ENCODE data around the gene GAB2.
"Not testable (repeated sequence)": the region's sequence is repeated elsewhere in the genome, so short reads cannot be mapped to it uniquely, and the experiment has no call there.

The GAB2 gene

DNA sequence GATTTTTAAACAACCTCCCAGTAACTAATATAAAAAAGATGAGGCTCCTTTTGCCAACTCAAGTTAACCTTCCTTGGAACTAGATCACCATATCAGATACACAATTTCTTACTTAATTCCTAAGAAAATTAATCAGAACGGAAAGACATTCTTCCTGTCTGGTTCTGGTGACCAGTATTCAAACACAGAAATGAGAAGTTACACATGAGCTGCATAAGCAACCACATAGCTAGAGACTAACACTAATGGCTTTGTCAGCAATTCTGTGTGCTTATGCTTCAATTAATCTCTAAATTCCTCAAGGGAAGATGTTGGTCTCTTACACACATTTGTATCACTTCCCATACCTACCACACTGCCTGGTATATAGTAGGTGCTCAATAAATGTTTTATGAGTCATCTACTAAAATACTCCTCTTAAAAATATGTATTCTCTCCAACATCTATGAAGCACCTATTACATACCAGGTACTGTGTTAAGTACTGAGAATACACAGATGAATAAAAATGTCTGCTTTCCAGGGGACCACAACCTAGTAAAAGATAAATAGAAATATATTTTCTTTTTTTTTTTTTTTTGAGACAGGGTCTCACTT is 54.5 kb downstream of the GAB2 start:
- TF ChIP-seq, protein P1, sequence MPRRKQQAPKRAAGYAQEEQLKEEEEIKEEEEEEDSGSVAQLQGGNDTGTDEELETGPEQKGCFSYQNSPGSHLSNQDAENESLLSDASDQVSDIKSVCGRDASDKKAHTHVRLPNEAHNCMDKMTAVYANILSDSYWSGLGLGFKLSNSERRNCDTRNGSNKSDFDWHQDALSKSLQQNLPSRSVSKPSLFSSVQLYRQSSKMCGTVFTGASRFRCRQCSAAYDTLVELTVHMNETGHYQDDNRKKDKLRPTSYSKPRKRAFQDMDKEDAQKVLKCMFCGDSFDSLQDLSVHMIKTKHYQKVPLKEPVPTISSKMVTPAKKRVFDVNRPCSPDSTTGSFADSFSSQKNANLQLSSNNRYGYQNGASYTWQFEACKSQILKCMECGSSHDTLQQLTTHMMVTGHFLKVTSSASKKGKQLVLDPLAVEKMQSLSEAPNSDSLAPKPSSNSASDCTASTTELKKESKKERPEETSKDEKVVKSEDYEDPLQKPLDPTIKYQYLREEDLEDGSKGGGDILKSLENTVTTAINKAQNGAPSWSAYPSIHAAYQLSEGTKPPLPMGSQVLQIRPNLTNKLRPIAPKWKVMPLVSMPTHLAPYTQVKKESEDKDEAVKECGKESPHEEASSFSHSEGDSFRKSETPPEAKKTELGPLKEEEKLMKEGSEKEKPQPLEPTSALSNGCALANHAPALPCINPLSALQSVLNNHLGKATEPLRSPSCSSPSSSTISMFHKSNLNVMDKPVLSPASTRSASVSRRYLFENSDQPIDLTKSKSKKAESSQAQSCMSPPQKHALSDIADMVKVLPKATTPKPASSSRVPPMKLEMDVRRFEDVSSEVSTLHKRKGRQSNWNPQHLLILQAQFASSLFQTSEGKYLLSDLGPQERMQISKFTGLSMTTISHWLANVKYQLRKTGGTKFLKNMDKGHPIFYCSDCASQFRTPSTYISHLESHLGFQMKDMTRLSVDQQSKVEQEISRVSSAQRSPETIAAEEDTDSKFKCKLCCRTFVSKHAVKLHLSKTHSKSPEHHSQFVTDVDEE (CRISPR knock-in tag; IDR thresholded peaks at IDR 0.05): no peak
- TF ChIP-seq TCF4 (CRISPR knock-in tag; IDR thresholded peaks at IDR 0.05; ENCODE audit: borderline replicate concordance) (no peak), ARNTL (CRISPR knock-in tag; IDR thresholded peaks at IDR 0.05; ENCODE audit: borderline replicate concordance, low read depth) (no peak), ZNF565 (CRISPR knock-in tag; conservative IDR thresholded peaks at IDR 0.05; ENCODE audit: low read depth) (no peak), ZNF8 (CRISPR knock-in tag; IDR thresholded peaks at IDR 0.05) (no peak), ISL1 (CRISPR knock-in tag; IDR thresholded peaks at IDR 0.05) (no peak), BACH2 (CRISPR knock-in tag; IDR thresholded peaks at IDR 0.05; ENCODE audit: borderline replicate concordance) (no peak), ZFP30 (CRISPR knock-in tag; IDR thresholded peaks at IDR 0.05) (no peak)
- TF ChIP-seq, protein P2, sequence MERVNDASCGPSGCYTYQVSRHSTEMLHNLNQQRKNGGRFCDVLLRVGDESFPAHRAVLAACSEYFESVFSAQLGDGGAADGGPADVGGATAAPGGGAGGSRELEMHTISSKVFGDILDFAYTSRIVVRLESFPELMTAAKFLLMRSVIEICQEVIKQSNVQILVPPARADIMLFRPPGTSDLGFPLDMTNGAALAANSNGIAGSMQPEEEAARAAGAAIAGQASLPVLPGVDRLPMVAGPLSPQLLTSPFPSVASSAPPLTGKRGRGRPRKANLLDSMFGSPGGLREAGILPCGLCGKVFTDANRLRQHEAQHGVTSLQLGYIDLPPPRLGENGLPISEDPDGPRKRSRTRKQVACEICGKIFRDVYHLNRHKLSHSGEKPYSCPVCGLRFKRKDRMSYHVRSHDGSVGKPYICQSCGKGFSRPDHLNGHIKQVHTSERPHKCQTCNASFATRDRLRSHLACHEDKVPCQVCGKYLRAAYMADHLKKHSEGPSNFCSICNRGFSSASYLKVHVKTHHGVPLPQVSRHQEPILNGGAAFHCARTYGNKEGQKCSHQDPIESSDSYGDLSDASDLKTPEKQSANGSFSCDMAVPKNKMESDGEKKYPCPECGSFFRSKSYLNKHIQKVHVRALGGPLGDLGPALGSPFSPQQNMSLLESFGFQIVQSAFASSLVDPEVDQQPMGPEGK (CRISPR knock-in tag; IDR thresholded peaks at IDR 0.05; ENCODE audit: borderline replicate concordance): no peak
- TF ChIP-seq, protein P3, sequence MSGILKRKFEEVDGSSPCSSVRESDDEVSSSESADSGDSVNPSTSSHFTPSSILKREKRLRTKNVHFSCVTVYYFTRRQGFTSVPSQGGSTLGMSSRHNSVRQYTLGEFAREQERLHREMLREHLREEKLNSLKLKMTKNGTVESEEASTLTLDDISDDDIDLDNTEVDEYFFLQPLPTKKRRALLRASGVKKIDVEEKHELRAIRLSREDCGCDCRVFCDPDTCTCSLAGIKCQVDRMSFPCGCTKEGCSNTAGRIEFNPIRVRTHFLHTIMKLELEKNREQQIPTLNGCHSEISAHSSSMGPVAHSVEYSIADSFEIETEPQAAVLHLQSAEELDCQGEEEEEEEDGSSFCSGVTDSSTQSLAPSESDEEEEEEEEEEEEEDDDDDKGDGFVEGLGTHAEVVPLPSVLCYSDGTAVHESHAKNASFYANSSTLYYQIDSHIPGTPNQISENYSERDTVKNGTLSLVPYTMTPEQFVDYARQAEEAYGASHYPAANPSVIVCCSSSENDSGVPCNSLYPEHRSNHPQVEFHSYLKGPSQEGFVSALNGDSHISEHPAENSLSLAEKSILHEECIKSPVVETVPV (CRISPR knock-in tag; IDR thresholded peaks at IDR 0.05): no peak
- no peak for ATAC-seq

DNA sequence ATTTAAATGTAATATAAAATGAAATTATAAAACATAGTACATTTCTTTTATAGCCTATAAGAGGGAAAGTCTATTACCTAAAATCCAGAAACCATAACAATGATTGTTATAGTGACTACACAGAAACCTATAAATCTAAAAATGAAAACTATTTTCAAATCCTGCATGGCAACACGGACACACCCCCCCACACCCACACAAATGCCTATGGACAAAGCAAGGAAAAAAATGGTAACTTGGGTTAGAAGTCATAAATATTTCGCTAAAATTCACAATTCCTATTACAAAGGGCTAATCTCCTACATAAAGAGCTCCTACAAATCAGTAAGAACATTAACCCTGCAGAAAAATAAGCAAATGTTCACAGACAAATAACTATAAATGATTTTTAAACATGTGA is 56.4 kb downstream of the GAB2 start:
- TF ChIP-seq ZFP3 (CRISPR knock-in tag; IDR thresholded peaks at IDR 0.05) (0 out of 2 replicates have a peak, but pooled peaks have one; percentile 42), TCF4 (CRISPR knock-in tag; IDR thresholded peaks at IDR 0.05; ENCODE audit: borderline replicate concordance) (no peak)
- no peak for ATAC-seq

DNA sequence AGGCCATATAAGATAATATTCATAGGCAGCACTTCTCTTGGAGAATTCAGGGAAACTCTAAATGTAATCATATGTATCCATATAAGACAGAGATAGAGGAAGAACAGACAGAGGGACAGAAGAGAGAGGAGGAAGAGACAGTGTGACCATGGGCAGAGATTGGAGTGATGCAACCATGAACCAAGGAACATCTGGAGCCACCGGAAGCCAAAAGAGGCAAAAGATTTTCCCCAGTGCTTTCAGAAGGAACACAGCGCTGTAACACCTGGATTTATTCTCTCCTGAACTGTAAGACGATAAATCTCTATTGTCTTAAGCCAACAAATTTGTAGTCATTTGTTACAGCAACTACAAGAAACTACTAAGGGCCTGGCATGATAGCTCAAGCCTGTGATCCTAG is 57.7 kb downstream of the GAB2 start:
- TF ChIP-seq, protein P3 (CRISPR knock-in tag; IDR thresholded peaks at IDR 0.05): no peak
- TF ChIP-seq ZFP30 (CRISPR knock-in tag; IDR thresholded peaks at IDR 0.05) (no peak), ESRRG (CRISPR knock-in tag; IDR thresholded peaks at IDR 0.05) (no peak), TOX (CRISPR knock-in tag; IDR thresholded peaks at IDR 0.05; ENCODE audit: borderline replicate concordance) (no peak), OSR1 (CRISPR knock-in tag; IDR thresholded peaks at IDR 0.05) (no peak), ZNF565 (CRISPR knock-in tag; conservative IDR thresholded peaks at IDR 0.05; ENCODE audit: low read depth) (no peak)
- no peak for ATAC-seq

DNA sequence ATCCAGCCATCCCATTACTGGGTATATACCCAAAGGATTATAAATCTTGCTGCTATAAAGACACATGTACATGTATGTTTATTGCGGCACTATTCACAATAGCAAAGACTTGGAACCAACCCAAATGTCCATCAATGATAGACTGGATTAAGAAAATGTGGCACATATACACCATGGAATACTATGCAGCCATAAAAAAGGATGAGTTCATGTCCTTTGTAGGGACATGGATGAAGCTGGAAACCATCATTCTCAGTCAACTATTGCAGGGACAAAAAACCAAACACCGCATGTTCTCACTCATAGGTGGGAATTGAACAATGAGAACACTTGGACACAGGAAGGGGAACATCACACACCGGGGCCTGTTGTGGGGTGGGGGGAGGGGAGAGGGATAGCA is 59.7 kb downstream of the GAB2 start:
- ATAC-seq: not testable (repeated sequence)

DNA sequence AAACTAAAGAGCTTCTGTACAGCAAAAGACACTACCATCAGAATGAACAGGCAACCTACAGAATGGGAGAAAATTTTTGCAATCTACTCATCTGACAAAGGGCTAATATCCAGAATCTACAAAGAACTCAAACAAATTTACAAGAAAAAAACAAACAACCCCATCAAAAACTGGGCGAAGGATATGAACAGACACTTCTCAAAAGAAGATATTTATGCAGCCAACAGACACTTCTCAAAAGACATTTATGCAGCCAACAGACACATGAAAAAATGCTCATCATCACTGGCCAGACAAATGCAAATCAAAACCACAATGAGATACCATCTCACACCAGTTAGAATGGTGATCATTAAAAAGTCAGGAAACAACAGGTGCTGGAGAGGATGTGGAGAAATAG is 60.2 kb downstream of the GAB2 start:
- not testable (repeated sequence) for ATAC-seq

DNA sequence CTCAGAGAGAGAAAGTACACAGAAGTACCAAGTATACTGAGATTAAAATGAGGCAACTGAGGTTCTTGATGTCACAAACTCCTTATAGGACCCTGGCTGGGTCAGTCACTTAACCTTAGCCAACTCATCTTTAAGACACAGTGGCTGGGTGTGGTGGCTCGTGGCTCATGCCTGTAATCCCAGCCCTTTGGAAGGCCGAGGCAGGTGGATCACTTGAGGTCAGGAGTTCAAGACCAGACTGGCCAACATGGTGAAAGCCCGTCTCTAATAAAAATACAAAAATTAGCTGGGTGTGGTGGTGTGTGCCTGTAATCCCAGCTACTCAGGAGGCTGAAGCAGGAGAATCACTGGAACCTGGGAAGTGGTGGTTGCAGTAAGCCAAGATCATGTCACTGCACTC is 61.9 kb downstream of the GAB2 start:
- ATAC-seq: not testable (repeated sequence)

DNA sequence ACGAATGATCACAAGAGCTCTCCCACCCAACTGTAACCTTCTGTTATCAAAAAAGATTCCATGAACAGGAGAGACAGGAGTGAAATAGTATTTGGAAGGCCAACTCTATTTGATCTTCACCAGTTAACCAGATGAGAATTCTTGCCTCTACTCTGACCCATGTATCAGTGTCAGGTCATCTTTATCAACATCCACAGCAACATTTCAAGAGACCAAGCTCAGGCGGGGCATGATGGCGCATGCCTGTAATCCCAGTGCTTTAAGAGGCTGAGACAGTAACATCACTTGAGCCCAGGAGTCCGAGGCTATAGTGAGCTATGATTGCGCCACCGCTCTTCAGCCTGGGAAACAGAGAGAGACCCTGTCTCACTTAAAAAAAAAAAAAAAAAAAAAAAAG is 62.3 kb downstream of the GAB2 start:
- no peak for TF ChIP-seq ARNTL (CRISPR knock-in tag; IDR thresholded peaks at IDR 0.05; ENCODE audit: borderline replicate concordance, low read depth)
- no peak for TF ChIP-seq PPARA (CRISPR knock-in tag; IDR thresholded peaks at IDR 0.05; ENCODE audit: borderline replicate concordance)
- TF ChIP-seq ISL1 (CRISPR knock-in tag; IDR thresholded peaks at IDR 0.05): no peak
- no peak for TF ChIP-seq ZC3H10 (CRISPR knock-in tag; IDR thresholded peaks at IDR 0.05)
- no peak for TF ChIP-seq CSDC2 (CRISPR knock-in tag; IDR thresholded peaks at IDR 0.05)
- TF ChIP-seq ZFP3 (CRISPR knock-in tag; IDR thresholded peaks at IDR 0.05): no peak
- TF ChIP-seq, protein P1 (CRISPR knock-in tag; IDR thresholded peaks at IDR 0.05): no peak
- no peak for TF ChIP-seq ESRRG (CRISPR knock-in tag; IDR thresholded peaks at IDR 0.05)
- ATAC-seq: no peak

Data from SK-N-SH treated with all-trans-retinoic acid at 6 μM for 48 hours (cell line).